GM10266 (cell line): ENCODE results near the gene EIF2AK2.

ENCODE experiments used
- DNase-seq: peaks from one replicate; pipeline ENCODE4 v3.0.0; 2012; ENCODE audit errors: extremely low spot score
- TF ChIP-seq, protein P1 (sequence below): IDR thresholded peaks from 2 replicates; pipeline ENCODE4 v1.5.1; 2012; ENCODE audit warnings: mild to moderate bottlenecking, low read depth; ENCODE audit not compliant: control insufficient read depth, insufficient read depth; ENCODE audit errors: missing control alignments

Gene EIF2AK2

DNA sequence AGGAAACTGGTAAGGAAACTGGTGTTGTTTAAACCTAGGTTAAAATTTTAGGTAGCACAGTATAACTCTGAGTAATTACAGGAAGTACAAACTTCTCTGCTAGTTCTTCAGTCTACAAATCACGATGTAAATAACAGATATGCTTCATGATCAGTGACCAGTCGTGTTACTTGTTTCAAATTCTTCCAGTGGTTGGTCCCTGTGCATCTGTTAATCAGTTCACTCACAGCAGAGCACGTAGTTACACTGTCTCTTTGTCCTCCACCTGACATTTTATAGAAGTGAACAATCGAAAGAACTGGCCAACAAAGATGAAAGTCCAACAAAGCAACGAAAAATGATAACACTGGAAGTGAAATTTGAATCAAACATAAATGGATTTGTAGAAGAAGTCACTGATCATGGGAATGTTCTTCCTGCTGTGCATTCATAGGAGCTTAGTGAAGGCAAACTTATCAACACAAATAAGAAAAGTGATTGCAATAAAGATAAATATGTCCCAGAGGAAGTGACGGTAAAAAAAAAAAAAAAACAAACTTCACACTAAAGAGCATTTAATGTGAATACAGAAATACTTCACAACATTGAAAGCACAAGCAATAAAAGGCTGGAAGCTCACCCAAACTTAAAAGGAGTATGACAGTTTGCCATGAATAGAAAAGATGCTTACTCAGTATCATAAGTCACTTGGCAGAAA is 7.0 kb downstream of the EIF2AK2 start:
- DNase-seq = no peak
- TF ChIP-seq, protein P1, sequence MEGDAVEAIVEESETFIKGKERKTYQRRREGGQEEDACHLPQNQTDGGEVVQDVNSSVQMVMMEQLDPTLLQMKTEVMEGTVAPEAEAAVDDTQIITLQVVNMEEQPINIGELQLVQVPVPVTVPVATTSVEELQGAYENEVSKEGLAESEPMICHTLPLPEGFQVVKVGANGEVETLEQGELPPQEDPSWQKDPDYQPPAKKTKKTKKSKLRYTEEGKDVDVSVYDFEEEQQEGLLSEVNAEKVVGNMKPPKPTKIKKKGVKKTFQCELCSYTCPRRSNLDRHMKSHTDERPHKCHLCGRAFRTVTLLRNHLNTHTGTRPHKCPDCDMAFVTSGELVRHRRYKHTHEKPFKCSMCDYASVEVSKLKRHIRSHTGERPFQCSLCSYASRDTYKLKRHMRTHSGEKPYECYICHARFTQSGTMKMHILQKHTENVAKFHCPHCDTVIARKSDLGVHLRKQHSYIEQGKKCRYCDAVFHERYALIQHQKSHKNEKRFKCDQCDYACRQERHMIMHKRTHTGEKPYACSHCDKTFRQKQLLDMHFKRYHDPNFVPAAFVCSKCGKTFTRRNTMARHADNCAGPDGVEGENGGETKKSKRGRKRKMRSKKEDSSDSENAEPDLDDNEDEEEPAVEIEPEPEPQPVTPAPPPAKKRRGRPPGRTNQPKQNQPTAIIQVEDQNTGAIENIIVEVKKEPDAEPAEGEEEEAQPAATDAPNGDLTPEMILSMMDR = no peak

DNA sequence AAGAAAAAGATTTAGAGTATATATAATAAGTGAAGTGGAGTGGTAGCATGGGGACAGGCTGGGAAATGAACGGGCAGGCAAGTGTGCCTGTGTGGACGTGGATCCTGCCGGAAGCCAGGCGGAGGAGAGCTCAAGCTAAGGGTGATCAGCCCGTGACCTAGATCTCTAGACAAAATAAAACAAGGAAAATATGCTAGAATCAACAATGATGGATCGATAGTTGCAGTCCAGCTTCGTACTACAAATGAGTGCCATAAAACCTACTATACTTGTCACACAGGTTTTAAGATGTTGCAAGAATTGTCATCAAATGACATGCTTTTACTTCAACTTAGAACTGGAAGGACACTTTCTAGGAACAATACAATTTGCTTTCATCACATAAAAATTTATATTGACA is 8.5 kb downstream of the EIF2AK2 start:
- TF ChIP-seq, protein P1 = no peak

DNA sequence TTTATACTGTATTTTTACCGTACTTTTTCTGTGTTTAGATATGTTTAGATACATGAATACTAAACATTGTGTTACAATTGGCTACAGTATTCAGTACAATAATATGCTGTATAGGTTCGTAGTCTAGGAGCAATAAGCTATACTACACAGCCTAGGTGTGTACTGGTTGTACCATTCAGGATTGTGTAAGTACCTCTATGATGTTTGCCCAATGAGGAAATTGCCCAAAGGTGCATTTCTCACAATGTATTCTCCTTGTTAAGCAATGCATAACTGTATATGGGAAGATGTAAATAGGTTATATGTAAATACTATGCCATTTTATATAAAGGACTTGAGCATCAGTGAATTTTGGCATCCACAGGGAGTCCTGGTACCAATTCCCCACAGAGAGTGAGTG is 10.7 kb downstream of the EIF2AK2 start:
- TF ChIP-seq, protein P1 = no peak
- DNase-seq = no peak

More for the DNA sequence above, 8.5 kb downstream of the EIF2AK2 start:
- no peak for DNase-seq

DNA sequence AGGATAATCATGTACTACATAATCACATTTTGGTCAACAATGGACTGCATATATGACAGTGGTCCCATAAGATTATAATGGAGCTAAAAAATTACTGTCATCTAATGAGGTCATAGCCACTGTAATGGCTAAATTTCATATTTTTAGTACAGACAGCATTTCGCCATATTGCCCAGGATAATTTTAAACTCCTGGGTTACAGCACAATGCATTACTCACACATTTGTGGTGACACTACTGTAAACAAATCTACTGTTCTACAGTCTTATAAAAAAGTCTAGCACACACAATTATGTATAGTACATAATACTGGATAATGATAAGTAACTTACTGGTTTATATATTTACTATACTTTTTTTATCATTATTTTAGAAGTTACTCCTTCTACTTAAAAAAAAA is 12.8 kb downstream of the EIF2AK2 start:
- TF ChIP-seq, protein P1 = no peak
- no peak for DNase-seq

DNA sequence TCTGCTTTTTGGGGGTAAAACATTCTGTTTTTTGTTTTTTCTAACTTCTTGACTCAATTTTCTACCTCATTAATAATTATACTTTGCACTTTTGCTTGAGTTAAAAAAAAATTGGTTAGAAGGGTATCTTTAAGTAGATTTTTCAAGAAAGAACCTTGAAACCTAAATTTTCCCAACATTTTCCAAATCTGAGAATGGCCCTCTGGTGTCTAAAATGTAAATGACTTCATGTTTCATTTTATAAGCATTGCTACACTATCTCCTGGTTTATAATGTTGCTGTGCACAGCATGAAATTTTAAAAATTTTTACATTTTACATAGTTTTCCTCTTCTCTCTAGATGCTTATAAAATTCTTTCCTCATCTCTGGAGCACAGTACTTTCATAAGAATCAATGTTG is 14.2 kb downstream of the EIF2AK2 start:
- no peak for DNase-seq
- TF ChIP-seq, protein P1 = no peak

DNA sequence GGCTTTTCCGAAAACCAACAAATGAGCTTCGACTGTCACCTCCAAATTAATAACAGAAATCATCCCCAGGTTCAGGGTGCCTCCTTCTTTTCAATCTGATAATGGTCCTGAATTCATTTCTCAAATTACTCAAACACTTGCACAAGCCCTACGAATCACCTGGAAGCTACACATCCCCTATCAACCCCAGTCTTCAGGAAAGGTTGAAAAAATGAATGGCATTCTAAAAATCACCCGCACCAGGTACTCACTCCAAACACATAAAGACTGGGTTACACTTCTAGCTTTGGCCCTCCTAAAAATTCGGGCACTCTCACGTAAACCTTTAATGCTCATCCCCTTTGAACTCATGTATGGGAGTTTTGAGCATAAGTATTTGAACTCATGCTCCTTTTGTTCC is 23.9 kb downstream of the EIF2AK2 start:
- TF ChIP-seq, protein P1 = no peak
- DNase-seq = no peak

DNA sequence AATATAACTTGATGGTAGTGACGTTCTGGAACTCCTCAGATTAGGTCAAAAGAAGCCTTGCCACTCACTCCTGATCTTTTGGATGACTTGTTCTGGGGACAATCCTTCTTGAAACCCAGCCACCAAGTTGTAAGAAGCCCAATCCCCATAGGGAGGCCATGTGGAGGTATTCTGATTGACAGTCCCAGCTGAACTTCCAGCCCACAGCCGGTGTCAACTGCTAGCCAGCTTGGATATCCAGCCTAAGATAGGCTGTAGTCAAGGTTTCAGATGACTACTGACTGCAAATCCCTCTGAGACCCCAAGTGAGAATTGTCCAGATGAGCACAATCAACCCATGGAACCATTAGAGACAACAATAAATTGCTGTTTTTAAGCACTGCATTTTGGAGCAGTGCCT is 31.4 kb downstream of the EIF2AK2 start:
- TF ChIP-seq, protein P1 = no peak
- no peak for DNase-seq
